DOHH2 (cell line): ENCODE measurements around the gene CNKSR3.

Experiments used
- EZH2phosphoT487 ChIP-seq: fragments of 200-600 bp; sonication (generic); IDR thresholded peaks from 2 replicates; pipeline ENCODE4 v1.6.1; 2017; ENCODE audit warnings: borderline replicate concordance, mild to moderate bottlenecking, antibody characterized with exemption, low read length, moderate library complexity, mixed read lengths
- TF ChIP-seq, protein P1 (sequence below): fragments of 200-600 bp; sonication (generic); IDR thresholded peaks from one replicate; pipeline ENCODE4 v1.5.1; 2014; ENCODE audit warnings: antibody characterized with exemption, mild to moderate bottlenecking, low read depth, low read length; ENCODE audit not compliant: poor library complexity, severe bottlenecking

DNA sequence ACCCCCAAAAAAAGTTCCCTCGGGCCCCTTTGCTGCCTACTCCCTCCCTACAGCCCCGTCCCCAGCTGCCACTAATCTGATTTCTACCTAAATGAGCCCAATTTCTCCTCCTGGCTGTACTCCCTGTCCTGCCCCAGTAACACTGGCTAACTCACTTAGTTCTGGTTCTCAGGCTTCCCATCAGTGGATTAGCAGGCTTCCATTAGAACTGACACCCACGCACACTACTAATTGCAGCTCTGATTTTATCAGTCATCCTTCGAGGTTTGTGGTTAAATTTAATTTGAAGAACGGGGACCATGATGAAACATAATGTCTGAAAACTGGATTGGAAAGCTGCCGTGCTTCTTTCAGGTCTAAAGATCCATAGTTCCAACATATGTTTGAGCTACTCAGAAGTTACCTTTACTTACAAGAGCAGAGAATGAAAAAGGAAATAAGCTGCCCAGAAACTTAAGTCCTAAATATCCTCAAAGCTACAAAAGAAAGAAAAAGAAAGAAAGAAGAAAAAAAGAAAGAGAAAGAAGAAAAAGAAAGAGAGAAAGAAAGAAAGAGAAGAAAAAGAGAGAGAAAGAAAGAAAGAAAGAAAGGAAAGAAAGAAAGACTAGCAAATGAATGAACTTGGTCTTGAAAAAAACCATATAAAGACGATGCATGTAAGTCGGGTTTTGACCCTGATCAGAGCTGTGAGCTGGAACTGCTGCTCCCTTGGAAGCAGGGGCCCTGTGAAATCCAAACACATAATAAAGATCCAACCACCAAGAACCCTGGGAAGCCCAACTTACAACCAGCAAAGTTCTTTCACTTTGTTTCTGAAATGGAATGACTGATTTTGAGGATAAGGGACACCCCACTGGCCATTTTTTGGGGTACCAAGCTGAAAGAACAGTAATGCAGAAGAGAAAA is 51.7 kb downstream of the CNKSR3 start:
- TF ChIP-seq, protein P1, sequence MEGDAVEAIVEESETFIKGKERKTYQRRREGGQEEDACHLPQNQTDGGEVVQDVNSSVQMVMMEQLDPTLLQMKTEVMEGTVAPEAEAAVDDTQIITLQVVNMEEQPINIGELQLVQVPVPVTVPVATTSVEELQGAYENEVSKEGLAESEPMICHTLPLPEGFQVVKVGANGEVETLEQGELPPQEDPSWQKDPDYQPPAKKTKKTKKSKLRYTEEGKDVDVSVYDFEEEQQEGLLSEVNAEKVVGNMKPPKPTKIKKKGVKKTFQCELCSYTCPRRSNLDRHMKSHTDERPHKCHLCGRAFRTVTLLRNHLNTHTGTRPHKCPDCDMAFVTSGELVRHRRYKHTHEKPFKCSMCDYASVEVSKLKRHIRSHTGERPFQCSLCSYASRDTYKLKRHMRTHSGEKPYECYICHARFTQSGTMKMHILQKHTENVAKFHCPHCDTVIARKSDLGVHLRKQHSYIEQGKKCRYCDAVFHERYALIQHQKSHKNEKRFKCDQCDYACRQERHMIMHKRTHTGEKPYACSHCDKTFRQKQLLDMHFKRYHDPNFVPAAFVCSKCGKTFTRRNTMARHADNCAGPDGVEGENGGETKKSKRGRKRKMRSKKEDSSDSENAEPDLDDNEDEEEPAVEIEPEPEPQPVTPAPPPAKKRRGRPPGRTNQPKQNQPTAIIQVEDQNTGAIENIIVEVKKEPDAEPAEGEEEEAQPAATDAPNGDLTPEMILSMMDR = no peak
- no peak for TF ChIP-seq EZH2phosphoT487
